ENCODE measurements around the gene AKR1C1. TPM values are rescaled to one million over a fixed set of nuclear protein-coding genes. Genes with fewer than 3 reads are reported as not detected.

Gene AKR1C1
- under 1 TPM; 0.63 to 0.91 TPM for total RNA-seq

DNA sequence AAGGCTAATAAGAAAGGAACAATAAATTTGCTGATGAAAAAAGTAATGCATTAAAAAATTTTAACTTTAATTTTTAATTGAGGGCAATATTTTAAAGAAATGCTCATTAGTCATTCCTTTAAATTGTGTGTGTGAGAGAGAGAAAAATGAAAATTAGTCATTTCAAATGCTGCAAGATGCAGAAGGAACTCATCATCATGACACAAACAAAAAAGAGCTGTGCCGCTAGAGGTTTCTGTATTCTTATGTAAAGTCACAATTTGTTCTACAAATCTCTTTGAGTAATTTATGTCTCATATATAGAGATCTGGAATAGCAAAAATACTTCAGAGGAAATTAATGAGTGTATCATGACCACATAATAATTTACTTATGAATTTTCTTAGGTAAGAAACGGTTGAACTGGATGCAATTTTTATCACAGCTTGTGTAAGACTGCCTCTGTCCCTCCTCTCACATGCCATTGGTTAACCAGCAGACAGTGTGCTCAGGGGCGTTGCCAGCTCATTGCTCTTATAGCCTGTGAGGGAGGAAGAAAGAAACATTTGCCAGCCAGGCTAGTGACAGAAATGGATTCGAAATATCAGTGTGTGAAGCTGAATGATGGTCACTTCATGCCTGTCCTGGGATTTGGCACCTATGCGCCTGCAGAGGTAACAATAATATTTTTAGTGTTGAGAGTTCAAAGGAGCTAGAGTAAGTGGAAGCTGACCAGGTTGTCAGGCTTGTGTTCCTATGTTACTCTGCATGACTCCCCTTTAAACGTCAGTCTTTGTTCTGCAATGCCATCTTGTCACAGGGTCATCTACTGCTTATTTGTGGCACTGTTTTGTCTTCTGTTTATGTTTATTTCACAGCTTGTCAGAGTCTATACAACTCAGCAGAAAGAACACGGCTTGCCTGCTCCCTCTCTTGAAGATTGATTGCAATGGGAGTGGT lies at the start of gene AKR1C1:
Gene AKR1C1, plus strand, starts transcription at position 540 of the 939 bp plus-strand sequence. Its CDS starts 30 bp downstream, at position 570.

DNA sequence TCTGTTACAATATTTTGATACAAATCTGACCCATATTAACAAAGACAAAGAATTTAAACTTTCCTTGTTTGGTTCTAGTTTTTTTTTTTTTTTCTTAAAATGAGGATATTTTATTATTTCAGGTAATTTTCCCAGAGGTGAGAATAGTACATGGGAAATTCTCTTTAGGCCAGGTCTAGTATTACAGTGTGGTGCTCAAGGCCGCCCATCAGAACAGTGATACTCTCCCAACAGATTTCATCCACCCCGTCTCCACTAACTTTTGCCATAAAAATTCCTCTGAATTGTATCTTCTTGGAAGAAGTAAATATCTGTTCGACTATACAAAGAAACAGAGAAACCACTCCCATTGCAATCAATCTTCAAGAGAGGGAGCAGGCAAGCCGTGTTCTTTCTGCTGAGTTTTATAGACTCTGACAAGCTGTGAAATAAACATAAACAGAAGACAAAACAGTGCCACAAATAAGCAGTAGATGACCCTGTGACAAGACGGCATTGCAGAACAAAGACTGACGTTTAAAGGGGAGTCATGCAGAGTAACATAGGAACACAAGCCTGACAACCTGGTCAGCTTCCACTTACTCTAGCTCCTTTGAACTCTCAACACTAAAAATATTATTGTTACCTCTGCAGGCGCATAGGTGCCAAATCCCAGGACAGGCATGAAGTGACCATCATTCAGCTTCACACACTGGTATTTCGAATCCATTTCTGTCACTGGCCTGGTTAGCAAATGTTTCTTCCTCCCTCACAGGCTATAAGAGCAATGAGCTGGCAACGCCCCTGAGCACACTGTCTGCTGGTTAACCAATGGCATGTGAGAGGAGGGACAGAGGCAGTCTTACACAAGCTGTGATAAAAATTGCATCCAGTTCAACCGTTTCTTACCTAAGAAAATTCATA lies 40.2 kb downstream of the AKR1C1 start, which contains the start of gene AKR1C2:
Gene AKR1C2, minus strand, starts transcription at position 731 of the 903 bp plus-strand sequence. Its CDS starts 22 bp downstream, at position 709.

Other genes with a start within 250 kb of the AKR1C1 start
- 1 to 10 TPM; 6.1 to 7.3 TPM for gene AKR1E2, start 137.2 kb upstream of the AKR1C1 start, total RNA-seq
- not detected for gene AKR1C2, start 40.4 kb downstream of the AKR1C1 start, total RNA-seq
- gene AKR1C3, start 131.0 kb downstream of the AKR1C1 start, total RNA-seq = 10 to 100 TPM; 11.6 TPM
- under 1 TPM; 0.53 to 0.91 TPM for gene AKR1C8, start 221.7 kb downstream of the AKR1C1 start, total RNA-seq
- gene AKR1C4, start 233.4 kb downstream of the AKR1C1 start, total RNA-seq = not detected

Measured in activated naive CD4-positive, alpha-beta T cell treated with anti-CD3 and anti-CD28 coated beads, Interleukin-2, amount 10 ng/mL, durations not matched to agents 5 hours and 36 hours (primary cell).